A549 treated with ZK216348 at 1 μM for 4 hours (cell line): Measurements from ENCODE around the gene CPT1B. TPM values are rescaled to one million over a fixed set of nuclear protein-coding genes. Genes with fewer than 3 reads are reported as not detected.

ENCODE experiments used
- total RNA-seq: library from RNA; stranded (reverse); fragments of 200-300 nt; extraction: Qiagen RNA extraction; gene quantifications from 5 replicates; pipeline ENCODE4 v1.2.3, GENCODE V29; 2022; ENCODE audit warnings: low read depth

CPT1B gene
- total RNA-seq, result 7.2 to 18.9 TPM (median 15.5 TPM) in 5 replicates

GRCh38 chr22:50577987-50578775 is at the start of gene CPT1B:
CPT1B (minus strand) TSS chr22:50578427; CDS start chr22:50577915, 512 bp downstream.

GRCh38 chr22:50600538-50600937 is 22.3 kb upstream of the CPT1B start, which contains the start of gene MAPK8IP2:
MAPK8IP2 (plus strand) TSS chr22:50600793; CDS start chr22:50600819, 26 bp downstream.

GRCh38 chr22:50582493-50583293 is 4.5 kb upstream of the CPT1B start, which contains the start of gene CHKB:
CHKB (minus strand) TSS chr22:50582849; CDS start chr22:50582781, 68 bp downstream.

GRCh38 chr22:50562523-50563412 is 15.5 kb downstream of the CPT1B start, which contains the start of gene SYCE3:
SYCE3 (minus strand) TSS chr22:50562919; CDS start chr22:50556405, 6,514 bp downstream.

GRCh38 chr22:50545522-50546325 is 32.5 kb downstream of the CPT1B start, which contains the start of gene KLHDC7B:
KLHDC7B (plus strand) TSS chr22:50545899; CDS start chr22:50546244, 345 bp downstream.

GRCh38 chr22:50529897-50530579 is 48.2 kb downstream of the CPT1B start, which contains the start of gene TYMP:
TYMP (minus strand) TSS chr22:50530012; CDS start chr22:50529709, 303 bp downstream.

GRCh38 chr22:50525104-50525857 is 52.9 kb downstream of the CPT1B start, which contains the start of gene SCO2:
SCO2 (minus strand) TSS chr22:50525598; CDS start chr22:50524411, 1,187 bp downstream.

Other genes starting within 250 kb of the CPT1B start
- gene PPP6R2, start 235.1 kb downstream of the CPT1B start, total RNA-seq, result 8.2 to 15.9 TPM (median 12.4 TPM) in 5 replicates
- 9.8 to 29.9 TPM (median 27.6 TPM) in 5 replicates for gene SBF1, start 103.4 kb downstream of the CPT1B start, total RNA-seq
- 0.27 to 0.84 TPM (median 0.69 TPM) in 5 replicates for gene ADM2, start 96.9 kb downstream of the CPT1B start, total RNA-seq
- not detected in 5 replicates for gene MIOX, start 91.6 kb downstream of the CPT1B start, total RNA-seq
- 21.8 to 55.9 TPM (median 46.5 TPM) in 5 replicates for gene LMF2, start 70.7 kb downstream of the CPT1B start, total RNA-seq
- 28.3 to 43.0 TPM (median 36.3 TPM) in 5 replicates for gene NCAPH2, start 70.2 kb downstream of the CPT1B start, total RNA-seq
- 1.1 to 7.5 TPM (median 6.2 TPM) in 5 replicates for gene SCO2, start 52.8 kb downstream of the CPT1B start, total RNA-seq
- 7.8 to 20.8 TPM (median 19.9 TPM) in 5 replicates for gene TYMP, start 48.4 kb downstream of the CPT1B start, total RNA-seq
- 0.02 to 0.05 TPM in 2 of 5 replicates, not detected in the others for gene KLHDC7B, start 32.5 kb downstream of the CPT1B start, total RNA-seq
- gene SYCE3, start 15.5 kb downstream of the CPT1B start, total RNA-seq, result not detected in 5 replicates
- 12.4 to 29.8 TPM (median 19.5 TPM) in 5 replicates for gene CHKB, start 4.4 kb upstream of the CPT1B start, total RNA-seq
- gene MAPK8IP2, start 22.4 kb upstream of the CPT1B start, total RNA-seq, result 1.9 to 4.8 TPM (median 4.1 TPM) in 5 replicates
- gene ARSA, start 49.7 kb upstream of the CPT1B start, total RNA-seq, result 10.9 to 26.5 TPM (median 21.1 TPM) in 5 replicates
- gene SHANK3, start 94.4 kb upstream of the CPT1B start, total RNA-seq, result 1.9 to 6.0 TPM (median 5.2 TPM) in 5 replicates
- gene ACR, start 159.8 kb upstream of the CPT1B start, total RNA-seq, result 0.19 to 0.54 TPM in 2 of 5 replicates, not detected in the others
- 16.8 to 24.0 TPM (median 19.7 TPM) in 5 replicates for gene RABL2B, start 205.2 kb upstream of the CPT1B start, total RNA-seq